GM19035 (cell line): ENCODE data around the gene PFN3.
"Not testable (repeated sequence)": the region's sequence is repeated elsewhere in the genome, so short reads cannot be mapped to it uniquely, and the experiment has no call there.

Source experiments
- ATAC-seq: cut with Tn5 transposase; IDR thresholded peaks from one replicate; pipeline ENCODE4 v1.9.1; 2021; ENCODE audit not compliant: unreplicated experiment

PFN3 gene

DNA sequence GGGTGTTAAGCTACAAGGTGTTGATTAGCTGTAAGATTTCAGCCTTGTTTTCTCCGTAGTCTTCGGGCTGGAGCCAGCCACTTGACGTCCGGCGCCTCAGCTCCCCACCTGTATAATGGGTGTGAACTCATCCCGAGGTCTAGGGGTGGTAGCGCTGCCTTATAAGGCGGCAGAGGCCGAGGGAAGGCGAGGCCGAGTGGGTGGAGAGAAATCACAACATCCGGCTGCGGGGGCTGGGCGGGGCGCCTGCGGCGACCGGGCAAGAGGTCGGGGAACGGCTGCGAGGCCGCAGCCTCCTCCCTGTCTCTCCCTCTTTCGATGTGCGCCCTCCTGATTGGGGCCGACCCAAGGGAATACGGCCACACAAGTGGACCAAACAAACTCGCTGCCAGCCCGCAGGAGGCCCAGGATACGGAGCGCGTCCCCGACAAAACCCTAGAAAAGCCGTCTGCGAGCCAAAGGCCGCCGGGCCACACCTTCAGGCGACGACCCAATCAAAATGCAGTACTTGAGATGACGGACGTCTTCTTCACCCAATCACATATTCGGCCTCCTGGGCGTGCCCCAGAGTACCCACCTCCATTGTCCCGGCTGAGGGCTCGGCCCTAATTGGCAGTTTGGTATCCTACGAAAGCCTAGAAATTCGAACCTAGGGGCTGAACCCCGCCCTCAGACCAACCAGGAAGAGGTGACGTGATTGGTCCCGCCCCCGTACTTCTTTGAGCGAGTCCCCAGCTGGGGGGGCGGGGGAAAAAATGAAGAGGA lies 25.5 kb upstream of the PFN3 start:
- ATAC-seq, result peak; percentile 75

DNA sequence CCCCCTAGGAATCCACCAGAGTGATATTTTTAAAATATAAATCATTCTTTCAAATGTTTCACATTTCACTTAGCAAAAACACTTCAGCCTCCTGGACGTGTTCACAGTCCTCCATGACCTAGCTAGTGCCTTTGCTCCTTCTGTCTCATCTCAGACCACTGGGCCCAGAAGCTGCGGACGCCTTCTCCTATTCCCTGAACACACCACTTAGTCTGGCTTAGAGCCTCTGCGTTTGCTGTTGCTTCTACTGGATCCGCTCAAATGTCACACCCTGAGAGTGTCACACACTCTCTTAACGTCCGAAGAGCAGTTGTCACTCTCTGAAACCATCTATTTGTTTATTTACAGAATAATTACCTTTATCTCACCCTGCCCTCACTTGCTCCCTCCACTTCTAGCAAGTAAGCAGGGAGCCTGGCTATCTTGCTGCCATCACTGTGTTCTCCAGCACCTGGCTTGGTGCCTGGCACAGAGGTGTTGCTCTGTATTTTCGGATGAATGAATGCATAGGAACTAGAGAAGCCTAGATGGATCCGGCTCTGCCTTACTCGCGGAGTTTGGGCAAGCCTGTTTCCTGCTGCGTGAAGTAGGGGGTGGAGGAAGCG lies 24.8 kb upstream of the PFN3 start:
- ATAC-seq, result no peak

DNA sequence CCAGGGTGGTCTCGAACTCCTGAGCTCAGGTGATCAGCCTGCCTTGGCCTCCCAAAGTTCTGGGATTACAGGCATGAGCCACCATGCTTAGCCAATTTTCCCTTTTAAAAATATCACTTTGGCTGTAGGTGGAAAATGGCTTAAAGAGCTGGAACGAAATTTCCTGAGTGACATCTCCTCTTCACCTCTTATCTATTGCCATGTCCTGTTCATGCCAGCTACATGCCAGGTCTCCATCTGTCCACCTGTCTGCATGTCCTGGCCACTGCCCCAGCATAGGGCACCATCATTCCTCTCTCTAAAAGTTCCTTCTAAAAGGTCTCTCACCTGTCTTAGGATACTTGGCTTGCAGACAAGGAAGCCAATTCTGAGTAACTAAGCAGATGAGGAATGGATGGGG lies 23.2 kb upstream of the PFN3 start:
- no peak for ATAC-seq

DNA sequence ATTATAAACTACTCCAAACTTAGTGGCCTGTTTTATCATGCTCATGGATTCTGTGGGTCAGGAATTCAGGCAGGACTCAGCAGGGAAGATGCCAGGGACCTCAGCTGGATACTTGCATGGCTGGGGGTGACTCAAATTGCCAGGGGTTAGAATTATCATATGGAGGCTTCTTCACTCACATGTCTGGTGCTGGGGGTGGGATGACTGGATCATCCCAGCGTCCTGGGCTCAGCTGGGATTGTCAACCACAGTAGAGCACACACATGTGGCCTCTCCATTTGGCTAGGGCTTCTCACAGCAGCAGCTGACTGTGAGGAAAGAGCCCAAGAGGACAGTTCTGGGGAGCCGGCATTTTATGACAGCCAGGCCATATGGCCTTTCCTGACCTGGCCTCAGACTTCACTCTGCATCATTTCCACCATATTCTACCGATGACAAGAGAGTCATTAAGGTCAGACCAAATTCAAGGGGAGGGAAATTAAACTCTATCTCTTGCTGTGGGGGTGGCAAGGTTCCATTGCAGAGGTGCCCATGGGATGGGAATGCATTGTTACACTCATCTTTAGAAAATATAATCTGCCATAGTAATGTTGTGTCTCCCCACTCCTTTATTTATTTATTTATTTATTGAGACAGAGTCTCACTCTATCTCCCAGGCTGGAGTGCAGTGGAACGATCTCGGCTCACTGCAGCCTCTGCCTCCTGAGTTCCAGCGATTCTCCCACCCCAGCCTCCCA lies 20.8 kb upstream of the PFN3 start:
- ATAC-seq, result no peak

DNA sequence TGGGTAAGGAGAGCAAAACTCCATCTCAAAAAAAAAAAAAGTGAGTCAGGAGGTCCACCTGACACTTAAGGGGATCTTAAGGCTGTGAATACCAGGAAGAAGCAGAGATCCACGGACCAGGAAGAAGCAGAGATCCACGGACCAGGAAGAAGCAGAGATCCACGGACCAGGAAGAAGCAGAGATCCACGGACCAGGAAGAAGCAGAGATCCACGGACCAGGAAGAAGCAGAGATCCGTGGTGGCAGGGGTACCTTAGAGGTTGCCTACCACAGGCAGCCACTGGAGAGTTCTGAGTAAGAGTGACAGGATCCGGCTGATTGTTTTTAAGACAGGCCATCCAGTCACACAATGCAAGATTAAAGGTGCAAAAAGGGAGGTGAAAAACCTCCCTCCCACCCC lies 20.0 kb upstream of the PFN3 start:
- ATAC-seq, result not testable (repeated sequence)

DNA sequence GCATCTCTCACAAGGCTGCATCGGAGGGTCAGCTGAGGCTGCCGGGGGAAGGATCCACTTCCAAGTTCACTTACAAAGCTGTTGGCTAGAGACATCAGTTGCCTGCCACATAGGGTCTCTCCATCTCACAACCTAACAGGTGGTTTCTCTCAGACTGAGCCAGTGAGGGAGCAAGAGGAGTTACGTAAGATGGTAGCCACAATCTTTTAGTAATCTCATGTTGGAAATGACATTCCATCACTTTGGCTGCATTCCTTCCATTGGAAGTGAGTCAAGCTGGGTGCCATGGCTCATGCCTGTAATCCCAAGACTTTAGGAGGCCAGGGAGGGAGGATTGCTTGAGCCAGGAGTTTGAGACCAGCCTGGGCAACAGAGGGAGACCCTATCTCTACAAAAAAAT lies 18.6 kb upstream of the PFN3 start:
- ATAC-seq, result no peak

DNA sequence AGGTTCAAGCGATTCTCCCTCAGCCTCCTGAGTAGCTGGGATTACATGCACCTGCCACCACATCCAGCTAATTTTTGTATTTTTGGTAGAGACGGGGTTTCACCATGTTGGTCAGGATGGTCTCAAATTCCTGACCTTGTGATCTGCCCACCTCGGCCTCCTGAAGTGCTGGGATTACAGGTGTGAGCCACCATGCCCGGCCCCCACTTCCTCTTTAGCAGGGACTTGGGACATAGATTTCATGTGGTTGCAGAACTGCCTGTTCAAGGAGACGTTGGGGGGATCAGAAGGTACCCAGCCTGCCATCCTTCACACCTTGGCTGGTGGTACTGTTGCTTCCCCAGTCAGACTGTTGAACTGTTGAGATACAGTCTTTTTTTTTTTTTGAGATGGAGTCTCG lies 16.6 kb upstream of the PFN3 start:
- not testable (repeated sequence) for ATAC-seq

DNA sequence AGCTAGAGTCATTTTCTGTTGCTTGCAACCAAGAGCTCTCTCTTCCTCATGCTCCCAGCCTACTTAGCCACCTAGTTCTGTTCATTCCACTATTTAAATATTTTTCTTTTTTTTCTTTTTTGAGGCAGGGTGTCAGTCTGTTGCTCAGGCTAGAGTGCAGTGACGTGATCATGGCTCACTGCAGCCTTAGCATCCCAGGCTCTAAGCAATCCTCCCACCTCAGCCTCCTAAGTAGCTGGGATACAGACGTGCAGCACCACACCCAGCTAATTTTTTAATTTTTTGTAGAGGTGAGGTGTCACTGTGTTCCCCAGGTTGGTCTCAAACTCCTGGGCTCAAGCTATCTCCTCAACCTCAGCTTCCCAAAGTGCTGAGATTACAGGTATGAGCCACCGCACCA lies 14.0 kb upstream of the PFN3 start:
- no peak for ATAC-seq

DNA sequence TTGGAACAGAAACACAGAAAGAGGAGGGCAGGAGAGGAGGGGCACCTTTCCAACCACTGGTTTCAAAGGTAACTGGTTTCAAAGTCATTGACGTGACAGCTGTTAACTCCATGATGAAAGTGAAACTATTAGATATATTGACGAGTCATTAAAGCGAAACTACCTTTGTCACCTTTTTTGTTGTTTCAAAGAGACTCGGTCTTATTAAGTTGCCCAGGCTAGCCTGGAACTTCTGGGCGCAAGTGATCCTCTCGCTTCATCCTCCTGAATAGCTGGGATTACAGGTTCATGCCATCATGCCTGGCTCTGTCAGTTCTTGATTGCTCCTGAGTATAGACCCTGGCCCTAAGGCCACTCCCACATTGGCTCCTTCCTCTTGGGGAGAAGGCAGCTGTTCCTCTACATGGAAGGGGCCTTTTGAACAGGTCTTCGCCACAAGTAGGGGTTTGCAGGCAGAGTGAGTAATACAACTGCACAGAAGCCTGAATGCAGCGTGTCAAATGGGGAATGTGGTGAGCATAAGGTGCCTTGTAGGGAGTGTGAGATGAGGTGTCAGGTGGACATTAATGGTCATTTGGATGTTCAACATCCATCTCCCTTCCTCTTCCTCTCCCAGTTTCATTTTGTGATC lies 12.3 kb upstream of the PFN3 start:
- peak; percentile 76 for ATAC-seq

DNA sequence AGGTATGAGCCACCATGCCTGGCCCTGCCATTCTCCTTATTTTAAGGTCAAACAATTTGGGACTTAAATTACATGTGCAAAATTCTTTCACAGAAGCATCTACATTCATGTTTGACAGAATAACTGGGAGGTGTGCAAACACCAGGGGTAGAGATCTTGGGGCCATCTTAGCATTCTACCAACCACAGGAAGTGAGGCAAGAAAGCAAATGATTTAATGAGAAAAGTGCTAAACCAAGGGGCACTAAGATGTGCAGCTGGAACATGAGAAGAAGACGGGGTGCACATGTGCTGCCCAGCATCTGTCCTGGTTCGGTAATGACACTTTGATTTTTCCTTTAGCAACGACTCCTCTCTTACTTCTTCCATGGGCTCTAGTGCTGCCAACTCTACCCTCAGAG lies 10.1 kb upstream of the PFN3 start:
- no peak for ATAC-seq

DNA sequence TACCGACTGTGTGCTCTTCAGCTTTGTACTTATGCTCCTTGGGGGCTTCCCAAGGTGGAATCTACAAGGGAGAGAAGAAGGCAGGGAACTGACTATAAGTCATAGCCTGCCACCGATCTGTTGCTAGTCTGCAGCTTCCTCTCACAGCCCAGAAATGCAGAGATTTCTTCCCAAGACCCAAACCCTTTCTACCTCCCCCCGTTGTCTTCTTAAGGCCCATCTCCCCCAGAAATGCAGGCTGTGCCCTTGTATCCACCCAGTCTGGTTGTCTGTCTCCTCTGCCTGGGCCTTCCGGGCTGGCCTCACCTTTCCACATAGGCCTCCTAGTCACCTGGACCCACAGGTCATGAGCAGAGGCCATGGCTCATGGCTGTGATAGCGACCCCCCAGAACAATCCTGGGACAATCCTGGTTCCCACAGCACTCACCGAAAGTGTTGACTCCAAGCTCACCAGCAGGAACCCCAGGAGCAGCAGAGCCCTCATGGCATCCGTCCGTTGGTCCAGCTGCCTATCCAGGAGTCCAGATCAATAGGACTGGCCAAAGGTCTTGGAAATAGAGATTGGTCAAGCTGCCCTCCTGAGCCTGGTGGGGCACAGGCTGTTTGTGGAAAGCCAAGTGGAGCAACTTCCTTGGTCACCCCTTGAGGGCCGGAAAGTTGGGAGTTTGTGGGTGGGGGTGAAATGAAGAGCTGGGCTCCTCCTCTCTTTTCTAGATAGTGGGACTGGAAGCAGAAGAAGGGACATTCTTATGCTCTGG lies 8.8 kb upstream of the PFN3 start, which contains the start of gene F12:
F12 (minus strand) TSS at position 522 of the 759 bp plus-strand sequence; CDS start at position 485, 37 bp downstream.
- no peak for ATAC-seq

DNA sequence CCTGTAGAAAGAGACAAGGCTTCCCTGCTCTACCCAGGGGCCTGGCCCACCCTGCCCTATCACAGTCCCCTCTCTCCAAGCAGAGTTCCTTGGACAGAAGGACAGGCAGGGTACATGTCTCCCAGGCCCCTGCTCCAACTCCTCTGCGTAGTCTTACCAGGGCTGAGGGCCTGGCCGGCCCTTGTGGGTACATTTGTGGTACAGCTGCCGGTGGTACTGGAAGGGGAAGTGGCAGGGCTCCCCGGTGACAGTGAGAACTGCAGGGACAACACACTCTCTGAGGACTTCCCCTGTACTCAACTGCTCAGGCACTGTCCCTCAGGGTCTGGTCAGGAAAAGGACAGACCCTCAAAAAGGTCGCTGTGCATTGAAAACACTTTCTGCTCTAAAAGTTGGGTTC lies 5.3 kb upstream of the PFN3 start:
- ATAC-seq, result no peak

DNA sequence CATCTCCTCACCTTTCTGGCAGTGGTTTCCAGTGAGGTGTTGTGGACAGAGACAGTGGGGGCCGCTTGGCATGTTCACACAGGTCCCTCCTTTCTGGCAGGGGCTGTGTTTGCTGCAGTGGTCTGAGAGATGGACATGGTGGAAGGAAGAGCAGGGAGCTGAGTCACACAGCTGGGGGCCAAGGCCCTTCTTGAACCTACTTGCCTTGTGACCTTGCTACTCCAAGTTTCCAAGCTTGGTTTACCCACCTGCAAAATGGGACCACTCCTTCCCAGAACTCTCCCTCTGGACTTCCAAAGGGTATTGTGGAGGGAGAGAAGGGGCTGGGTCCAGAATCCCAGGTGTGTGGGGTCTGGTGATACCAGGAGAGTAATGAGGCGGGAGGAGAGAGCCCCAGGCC lies 4.9 kb upstream of the PFN3 start:
- no peak for ATAC-seq

DNA sequence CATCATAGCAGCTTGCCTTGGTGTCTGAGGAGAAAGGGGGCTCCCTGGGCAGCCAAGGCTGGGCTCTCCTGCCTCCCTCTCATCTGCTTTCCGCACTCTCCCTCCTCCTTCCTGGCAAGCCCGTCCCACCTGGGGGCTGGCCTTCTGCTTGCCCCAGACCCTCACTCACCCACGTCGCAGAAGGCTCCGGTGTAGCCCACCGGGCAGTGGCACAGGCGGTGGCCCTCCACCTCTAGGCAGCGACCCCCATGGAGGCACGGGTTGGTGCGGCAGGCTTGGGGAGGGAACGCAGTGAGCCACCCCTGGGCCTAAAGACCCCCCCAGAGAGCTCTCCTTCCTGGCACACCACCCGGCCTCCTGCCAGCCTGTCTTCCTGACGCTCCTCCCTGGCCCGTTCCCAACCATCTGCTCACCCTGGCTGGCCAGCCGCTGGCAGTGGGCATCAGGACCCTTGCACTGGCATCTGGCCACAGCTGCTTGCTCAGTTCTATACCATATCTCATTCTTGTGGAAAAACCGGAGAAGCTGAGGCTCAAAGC lies 4.2 kb upstream of the PFN3 start:
- no peak for ATAC-seq

DNA sequence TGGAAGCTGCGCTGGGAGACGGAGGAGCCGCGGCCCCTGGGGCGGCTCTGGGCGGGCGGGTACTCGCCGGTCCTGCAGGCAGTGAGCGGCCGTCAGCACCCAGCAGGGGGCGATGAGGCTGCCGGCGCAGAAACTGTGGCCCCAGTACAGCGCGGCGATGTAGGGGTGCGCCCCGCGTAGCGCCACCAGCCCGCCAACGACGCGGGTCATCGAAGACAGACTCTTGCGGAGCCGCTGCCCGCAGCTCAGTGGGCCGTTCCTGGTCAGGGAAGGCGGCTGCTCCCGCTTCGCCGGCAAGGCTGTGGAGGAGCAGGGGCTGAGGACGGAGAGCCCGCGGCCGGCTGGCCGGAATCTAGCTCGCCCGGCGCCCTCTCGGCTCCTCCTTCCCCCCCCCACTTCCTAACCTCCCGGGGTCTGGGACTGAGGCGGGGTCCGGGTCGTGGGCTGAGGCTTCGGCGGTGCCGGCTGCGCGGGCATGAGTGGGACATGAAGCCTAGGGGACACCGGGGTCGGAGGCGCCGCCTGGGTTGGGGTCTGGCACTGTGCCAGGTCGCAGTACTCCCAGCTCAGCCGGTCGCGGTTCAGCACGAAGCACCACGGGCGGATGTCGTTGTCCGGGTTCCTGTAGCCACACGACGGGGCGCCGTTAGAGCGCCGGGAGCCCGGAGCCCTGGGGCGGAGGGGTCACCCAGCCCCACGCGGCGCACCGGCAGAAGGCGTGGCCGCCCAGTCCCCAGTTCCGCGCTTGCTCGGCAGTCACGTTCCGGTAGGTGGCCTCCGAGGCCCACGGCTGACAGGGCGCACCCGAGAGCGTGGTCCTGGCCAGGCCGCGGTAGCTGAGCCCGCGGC lies 3.6 kb upstream of the PFN3 start:
- ATAC-seq, result peak; percentile 79

DNA sequence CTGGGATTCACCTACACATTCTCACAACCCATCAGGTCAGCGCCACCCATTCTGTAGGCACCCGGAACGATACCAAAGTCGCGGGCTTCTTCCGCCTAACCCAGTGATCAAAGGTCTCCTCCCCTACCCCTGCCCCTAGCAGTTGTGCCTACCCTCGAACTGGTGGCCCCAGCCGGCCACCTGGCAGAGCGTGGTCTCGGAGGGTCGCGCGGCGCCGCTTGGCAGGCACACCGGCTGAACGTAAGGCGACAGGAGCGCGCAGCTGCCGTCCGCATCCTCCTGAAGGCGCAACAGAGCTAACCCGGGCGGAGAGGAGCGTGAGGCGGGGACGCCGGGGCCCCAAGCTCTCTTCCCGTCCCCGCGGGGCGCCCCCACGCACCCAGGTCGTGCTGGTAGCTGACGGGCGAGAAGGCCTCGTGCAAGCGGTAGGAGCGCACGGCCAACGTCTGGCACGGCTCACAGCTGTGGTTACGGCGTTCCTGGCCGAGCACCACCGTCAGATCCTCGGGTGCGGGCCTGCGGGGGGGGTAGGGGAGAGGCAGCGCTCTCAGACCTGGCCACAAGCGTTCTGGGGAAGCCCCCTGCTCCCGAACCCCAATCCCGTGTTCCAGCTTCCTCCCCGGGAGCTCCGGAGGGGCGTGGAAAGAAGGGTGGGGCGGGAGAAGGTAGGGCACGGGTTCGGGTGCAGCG lies 2.8 kb upstream of the PFN3 start:
- peak; percentile 13 for ATAC-seq

DNA sequence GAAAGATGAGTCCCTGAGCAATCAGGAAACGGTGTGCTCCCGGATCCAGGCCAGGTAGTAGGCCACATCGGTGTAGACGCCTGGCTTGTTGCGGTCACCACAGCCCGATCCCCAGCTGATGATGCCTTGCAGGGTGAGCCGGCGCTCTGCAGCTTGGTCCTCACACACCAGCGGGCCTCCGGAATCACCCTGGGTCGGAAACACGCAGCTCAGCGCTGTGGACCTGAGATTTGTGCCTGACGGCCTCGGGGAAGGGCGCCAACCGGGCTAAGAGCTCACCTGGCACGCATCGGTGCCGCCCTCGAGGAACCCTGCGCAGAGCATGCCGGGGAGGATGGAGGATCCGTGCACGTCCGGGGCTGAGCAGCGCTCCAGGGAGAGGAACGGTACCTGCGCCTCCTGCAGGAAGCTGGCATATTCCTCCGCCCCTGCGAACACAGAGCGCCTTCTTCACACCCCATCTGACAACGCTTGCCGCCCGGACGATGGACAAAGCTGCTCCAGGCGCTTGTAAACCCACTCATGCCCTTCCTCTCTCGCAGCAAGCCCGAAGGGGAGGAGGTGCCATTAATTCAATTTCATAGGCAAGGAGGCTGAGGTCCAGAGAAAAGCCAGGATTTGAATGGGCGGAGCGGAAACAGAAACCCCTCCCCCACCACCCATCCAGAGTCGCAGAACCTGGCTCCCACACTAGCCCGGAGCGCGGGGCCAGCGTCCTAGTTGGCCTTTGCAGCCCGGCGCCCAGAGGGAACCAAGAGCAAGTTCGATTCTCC lies 2.0 kb upstream of the PFN3 start:
- ATAC-seq, result no peak

DNA sequence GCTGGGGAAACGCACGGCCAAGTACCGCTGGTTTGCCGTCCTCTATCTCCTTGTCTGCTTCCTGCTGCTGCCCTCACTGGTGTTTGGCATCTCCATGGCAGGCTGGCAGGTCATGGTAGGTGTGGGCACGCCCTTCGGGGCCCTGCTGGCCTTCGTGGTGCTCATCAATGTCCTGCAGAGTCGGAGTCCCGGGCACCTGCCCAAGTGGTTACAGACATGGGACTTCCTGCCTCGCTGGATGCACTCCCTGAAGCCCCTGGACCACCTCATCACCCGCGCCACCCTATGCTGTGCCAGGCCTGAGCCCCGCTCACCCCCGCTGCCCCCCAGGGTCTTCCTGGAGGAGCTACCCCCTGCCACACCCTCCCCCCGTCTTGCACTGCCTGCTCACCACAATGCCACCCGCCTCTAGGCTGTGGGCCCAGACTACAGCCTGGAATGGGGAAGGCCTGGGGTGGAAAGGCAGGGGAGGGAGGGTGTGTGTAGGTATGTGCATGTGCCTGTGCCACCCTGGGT lies 2.5 kb downstream of the PFN3 start:
- no peak for ATAC-seq
